GM19238 (cell line): Measurements from ENCODE around the gene HLA-B.
"Not testable (repeated sequence)": the region's sequence is repeated elsewhere in the genome, so short reads cannot be mapped to it uniquely, and the experiment has no call there.

Source experiments
- DNase-seq: peaks from one replicate; pipeline ENCODE4 v3.0.0; 2011; ENCODE audit warnings: low spot score; ENCODE audit not compliant: insufficient read length

Gene HLA-B

GRCh38 chr6:31385041-31385440 lies 28.1 kb upstream of the HLA-B start:
- no peak for DNase-seq

- no peak for DNase-seq
Observed at GRCh38 chr6:31383149-31383548, 26.2 kb upstream of the HLA-B start.

GRCh38 chr6:31381666-31382065 lies 24.7 kb upstream of the HLA-B start:
- DNase-seq: no peak

- no peak for DNase-seq
Observed at GRCh38 chr6:31379850-31380249, 22.9 kb upstream of the HLA-B start.

GRCh38 chr6:31378721-31379103 lies 21.7 kb upstream of the HLA-B start:
- no peak for DNase-seq

GRCh38 chr6:31378062-31378720 lies 21.2 kb upstream of the HLA-B start:
- DNase-seq: no peak

- no peak for DNase-seq
Observed at GRCh38 chr6:31377029-31377428, 20.1 kb upstream of the HLA-B start.

GRCh38 chr6:31375699-31376098 lies 18.7 kb upstream of the HLA-B start:
- DNase-seq: no peak

GRCh38 chr6:31374118-31374517 lies 17.1 kb upstream of the HLA-B start:
- DNase-seq: not testable (repeated sequence)

- no peak for DNase-seq
Observed at GRCh38 chr6:31368461-31368860, 11.5 kb upstream of the HLA-B start.

GRCh38 chr6:31366693-31367470 lies 9.9 kb upstream of the HLA-B start:
- DNase-seq: peak; percentile 68

GRCh38 chr6:31365864-31366263 lies 8.9 kb upstream of the HLA-B start:
- no peak for DNase-seq

GRCh38 chr6:31363811-31364210 lies 6.8 kb upstream of the HLA-B start:
- DNase-seq: no peak

- no peak for DNase-seq
Observed at GRCh38 chr6:31362751-31363150, 5.8 kb upstream of the HLA-B start.

GRCh38 chr6:31359581-31359980 lies 2.6 kb upstream of the HLA-B start:
- DNase-seq: no peak

GRCh38 chr6:31358302-31358701 lies 1.3 kb upstream of the HLA-B start:
- DNase-seq: no peak

GRCh38 chr6:31357886-31358285 lies 907 bp upstream of the HLA-B start:
- no peak for DNase-seq

- DNase-seq: no peak
Observed at GRCh38 chr6:31356216-31356945, 598 bp downstream of the HLA-B start.

- no peak for DNase-seq
Observed at GRCh38 chr6:31355583-31355948, 1.4 kb downstream of the HLA-B start.

GRCh38 chr6:31354864-31355582 lies 2.0 kb downstream of the HLA-B start:
- no peak for DNase-seq

- no peak for DNase-seq
Observed at GRCh38 chr6:31354158-31354863, 2.7 kb downstream of the HLA-B start.
